22Rv1 (cell line): ENCODE data around the gene ERGIC1.

Experiments used
- ZFX ChIP-seq: fragments of 450-650 bp; IDR thresholded peaks from 2 replicates; pipeline ENCODE4 v1.6.1; 2017; ENCODE audit warnings: antibody characterized with exemption, borderline replicate concordance
- TF ChIP-seq, protein P1 (sequence below): fragments of 450-650 bp; IDR thresholded peaks from 2 replicates; pipeline ENCODE4 v1.5.1; 2017; ENCODE audit warnings: mild to moderate bottlenecking

DNA sequence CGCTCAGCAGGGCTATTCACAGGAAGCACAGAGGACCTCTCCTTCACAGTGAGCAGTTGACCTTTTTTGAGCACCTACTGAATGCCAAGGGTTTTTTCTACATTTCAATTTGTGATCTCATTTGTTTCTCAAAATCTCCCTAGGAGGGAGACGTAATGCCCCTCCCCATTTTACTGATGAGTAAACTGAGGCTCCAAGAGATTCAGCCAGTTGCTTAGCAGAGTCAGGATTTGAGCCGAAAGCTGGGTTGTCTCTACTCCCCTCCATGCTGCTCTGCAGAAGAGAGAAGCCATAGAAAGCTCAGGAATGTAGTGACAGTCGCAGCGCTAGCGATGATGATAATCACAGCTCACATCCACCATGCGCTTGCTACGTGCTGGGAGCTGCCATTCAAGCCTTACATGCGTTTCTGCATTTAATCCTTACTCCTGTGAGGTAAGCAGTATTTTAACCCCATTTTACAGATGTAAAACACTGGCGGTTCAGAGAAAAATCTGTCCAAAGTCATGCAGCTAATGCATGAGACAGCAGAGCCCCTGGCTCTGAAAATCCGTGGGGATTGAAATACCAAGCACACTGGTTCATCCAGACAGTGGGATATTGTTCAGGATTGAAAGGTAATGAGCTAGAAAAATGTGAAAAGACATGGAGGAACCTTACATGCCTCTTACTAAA is 33.8 kb downstream of the ERGIC1 start:
- TF ChIP-seq, protein P1, sequence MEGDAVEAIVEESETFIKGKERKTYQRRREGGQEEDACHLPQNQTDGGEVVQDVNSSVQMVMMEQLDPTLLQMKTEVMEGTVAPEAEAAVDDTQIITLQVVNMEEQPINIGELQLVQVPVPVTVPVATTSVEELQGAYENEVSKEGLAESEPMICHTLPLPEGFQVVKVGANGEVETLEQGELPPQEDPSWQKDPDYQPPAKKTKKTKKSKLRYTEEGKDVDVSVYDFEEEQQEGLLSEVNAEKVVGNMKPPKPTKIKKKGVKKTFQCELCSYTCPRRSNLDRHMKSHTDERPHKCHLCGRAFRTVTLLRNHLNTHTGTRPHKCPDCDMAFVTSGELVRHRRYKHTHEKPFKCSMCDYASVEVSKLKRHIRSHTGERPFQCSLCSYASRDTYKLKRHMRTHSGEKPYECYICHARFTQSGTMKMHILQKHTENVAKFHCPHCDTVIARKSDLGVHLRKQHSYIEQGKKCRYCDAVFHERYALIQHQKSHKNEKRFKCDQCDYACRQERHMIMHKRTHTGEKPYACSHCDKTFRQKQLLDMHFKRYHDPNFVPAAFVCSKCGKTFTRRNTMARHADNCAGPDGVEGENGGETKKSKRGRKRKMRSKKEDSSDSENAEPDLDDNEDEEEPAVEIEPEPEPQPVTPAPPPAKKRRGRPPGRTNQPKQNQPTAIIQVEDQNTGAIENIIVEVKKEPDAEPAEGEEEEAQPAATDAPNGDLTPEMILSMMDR, result no peak
- TF ChIP-seq ZFX, result no peak
